Dermis blood vessel endothelial cell (primary cell): ENCODE results near the gene NPIPB9. TPM values are rescaled to one million over a fixed set of nuclear protein-coding genes. Genes with fewer than 3 reads are reported as not detected.
"Not testable (repeated sequence)": the region's sequence is repeated elsewhere in the genome, so short reads cannot be mapped to it uniquely, and the experiment has no call there.

Experiments
- DNase-seq: peaks from one replicate; pipeline ENCODE4 v3.0.0; 2010
- total RNA-seq: library from RNA; depleted of rRNA; stranded (reverse); fragments of >200 nt; gene quantifications from 2 replicates; pipeline ENCODE4 v1.2.3, GENCODE V29; 2014

NPIPB9 gene
- total RNA-seq = 1.9 and 4.9 TPM in 2 replicates

- DNase-seq = not testable (repeated sequence)
These were observed at the start of gene NPIPB9 for GRCh38 chr16:28751487-28751886. Gene NPIPB9 (plus strand): TSS chr16:28751787.

GRCh38 chr16:28704246-28704645, 47.3 kb upstream of the NPIPB9 start:
- not testable (repeated sequence) for DNase-seq

GRCh38 chr16:28711220-28712083, 40.1 kb upstream of the NPIPB9 start, which contains the start of gene EIF3C:
Gene EIF3C (plus strand): TSS chr16:28711464. CDS start chr16:28711687, 223 bp downstream.
- DNase-seq = not testable (repeated sequence)

- DNase-seq = not testable (repeated sequence)
These were observed 28.5 kb upstream of the NPIPB9 start for GRCh38 chr16:28722852-28723650.

- not testable (repeated sequence) for DNase-seq
These were observed 20.3 kb upstream of the NPIPB9 start for GRCh38 chr16:28731253-28731652.

- not testable (repeated sequence) for DNase-seq
These were observed 19.0 kb upstream of the NPIPB9 start for GRCh38 chr16:28732455-28733124.

- DNase-seq = not testable (repeated sequence)
These were observed 11.8 kb upstream of the NPIPB9 start for GRCh38 chr16:28739787-28740186.

GRCh38 chr16:28740631-28741030, 11.0 kb upstream of the NPIPB9 start:
- DNase-seq = not testable (repeated sequence)

GRCh38 chr16:28741295-28741694, 10.3 kb upstream of the NPIPB9 start:
- not testable (repeated sequence) for DNase-seq

- DNase-seq = not testable (repeated sequence)
These were observed 4.8 kb upstream of the NPIPB9 start for GRCh38 chr16:28746618-28747350.

- not testable (repeated sequence) for DNase-seq
These were observed 1.6 kb upstream of the NPIPB9 start for GRCh38 chr16:28749997-28750465.

- DNase-seq = not testable (repeated sequence)
These were observed 1.0 kb upstream of the NPIPB9 start for GRCh38 chr16:28750469-28751067.

GRCh38 chr16:28781697-28782096, 30.1 kb downstream of the NPIPB9 start:
- DNase-seq = not testable (repeated sequence)

- not testable (repeated sequence) for DNase-seq
These were observed 30.8 kb downstream of the NPIPB9 start for GRCh38 chr16:28782357-28782756.

GRCh38 chr16:28802235-28803019, 50.8 kb downstream of the NPIPB9 start:
- DNase-seq = peak; percentile 90

- not testable (repeated sequence) for DNase-seq
These were observed 56.0 kb downstream of the NPIPB9 start for GRCh38 chr16:28807445-28808120.

GRCh38 chr16:28820016-28820415, 68.4 kb downstream of the NPIPB9 start:
- no peak for DNase-seq

- not testable (repeated sequence) for DNase-seq
These were observed 69.0 kb downstream of the NPIPB9 start for GRCh38 chr16:28820546-28820945.

- DNase-seq = peak; percentile 18
These were observed 70.4 kb downstream of the NPIPB9 start for GRCh38 chr16:28821874-28822519.
